ENCODE measurements around the gene TMEM131.

TMEM131 gene

DNA sequence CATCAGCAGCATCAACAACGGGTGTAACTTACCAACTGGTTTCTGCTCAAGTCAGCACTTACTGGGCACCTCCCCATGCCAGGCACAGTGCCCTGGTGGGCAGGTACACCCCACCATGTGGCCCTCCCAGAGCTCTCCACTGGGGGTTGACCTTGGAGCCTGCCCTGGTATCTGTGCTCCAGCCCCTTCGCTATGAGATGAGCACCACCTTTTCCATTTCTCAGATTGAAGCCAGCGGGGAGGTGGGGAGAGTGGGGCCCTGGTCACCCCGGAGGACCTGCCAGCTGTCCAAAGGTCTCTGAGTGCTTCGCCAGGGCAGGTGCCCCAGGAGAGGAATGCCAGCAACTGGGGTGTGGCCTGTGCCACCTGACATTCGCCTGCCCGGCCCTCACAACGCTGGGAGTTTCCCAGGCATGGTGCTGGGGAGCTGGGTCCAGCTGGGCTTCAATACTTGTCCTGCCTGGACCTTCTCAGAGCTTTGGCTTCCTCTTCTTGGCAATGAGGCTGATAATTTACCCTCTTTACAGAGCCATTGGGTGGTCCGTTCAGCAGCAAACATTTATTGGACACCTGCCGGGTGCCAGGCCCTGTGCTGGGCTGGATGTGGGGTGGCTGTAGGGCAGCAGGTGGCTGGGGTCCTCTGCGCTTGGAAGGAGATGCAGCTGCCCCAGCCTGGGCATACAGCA, 288.2 kb downstream of the TMEM131 start:
- DNase-seq (ENCODE audit: low spot score), result no peak

DNA sequence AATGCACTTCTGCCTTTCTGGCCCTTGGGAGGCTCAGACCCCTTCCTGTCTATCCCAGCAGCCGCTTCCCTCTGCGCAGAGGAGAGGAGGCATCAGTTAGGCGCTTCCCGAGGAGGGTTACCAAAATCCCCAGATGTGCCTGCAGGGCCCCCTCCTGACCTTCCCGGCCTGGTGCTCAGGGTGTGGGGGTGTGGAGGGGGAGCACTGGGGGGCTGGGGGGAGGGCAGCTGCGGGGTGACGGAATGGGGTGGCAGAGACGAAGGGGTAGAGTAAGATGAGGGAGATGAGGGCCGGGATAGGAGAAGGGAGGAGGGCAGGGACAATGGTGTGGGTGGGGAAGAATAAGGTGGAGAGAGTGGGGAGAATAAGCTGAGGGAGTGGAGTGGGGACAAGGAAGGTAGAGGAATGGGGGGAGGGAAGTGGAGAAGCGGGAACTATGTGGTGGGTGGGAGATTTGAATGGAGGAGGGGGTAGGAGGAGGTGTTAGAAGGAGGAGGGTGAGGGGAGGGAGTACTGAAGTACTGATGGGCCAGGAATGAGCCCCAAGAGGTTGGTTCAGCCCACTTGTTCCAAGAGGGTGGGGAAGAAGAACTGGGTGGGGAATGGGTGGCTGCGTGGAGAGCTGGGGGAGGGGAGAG, 288.9 kb downstream of the TMEM131 start:
- no peak for DNase-seq (ENCODE audit: low spot score)
